ENCODE results near the gene FBP2. TPM values are rescaled to one million over a fixed set of nuclear protein-coding genes. Genes with fewer than 3 reads are reported as not detected.
A peak's percentile ranks its signal among the peaks of the same experiment; 100 is the strongest.
"Not testable (repeated sequence)": the region's sequence is repeated elsewhere in the genome, so short reads cannot be mapped to it uniquely, and the experiment has no call there.

Gene FBP2
- total RNA-seq, 1 donor from 2014 or later, result not detected

DNA sequence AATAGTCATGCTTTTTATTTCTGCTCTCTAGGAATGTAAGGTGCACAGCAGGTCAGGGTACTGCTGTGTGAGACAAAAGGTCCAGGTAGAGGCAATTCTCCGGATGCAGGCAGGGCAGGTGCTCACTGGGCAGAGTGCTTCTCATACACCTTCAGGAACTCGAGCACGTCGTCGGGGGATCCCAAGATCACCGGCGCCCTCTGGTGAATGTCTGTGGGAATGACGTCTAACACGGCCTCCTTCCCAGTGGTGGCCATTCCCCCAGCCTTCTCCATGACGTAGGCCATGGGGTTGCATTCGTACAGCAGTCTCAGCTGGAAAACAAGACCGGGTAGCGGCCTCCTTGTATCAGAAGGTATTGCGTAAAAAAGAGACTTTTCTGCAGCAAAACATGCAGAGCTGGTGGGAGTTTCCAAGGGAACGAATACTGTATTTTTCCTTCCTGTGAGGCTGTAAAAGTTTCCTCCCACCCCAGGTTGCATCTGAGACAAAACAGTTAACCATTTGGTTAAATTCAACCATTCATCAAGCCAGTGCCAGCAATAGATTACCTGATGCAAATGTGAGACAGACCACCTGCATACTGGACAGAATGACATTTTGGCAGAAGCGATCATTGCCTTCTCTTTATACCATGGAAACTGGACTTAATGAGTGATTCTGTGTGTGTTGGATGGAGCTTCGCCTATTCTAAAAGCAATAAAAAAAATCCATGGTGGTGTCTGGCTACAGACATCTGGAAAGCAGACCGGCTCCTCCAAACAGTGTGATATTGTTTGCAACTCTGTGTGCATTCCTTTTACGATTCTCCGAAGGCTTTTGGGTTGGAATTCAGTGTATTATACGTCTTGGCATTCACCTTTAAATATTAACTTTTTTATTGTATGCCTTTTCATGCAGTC, 9.9 kb upstream of the FBP2 start:
- DNase-seq (ENCODE audit: low read depth) (peak; percentile 47), FAIRE-seq (no peak)
- no peaks in the 10 kb centered on the region for H3K36me3 ChIP-seq (ENCODE audit: control insufficient read depth, insufficient read depth, low read length)
- peaks cover 2% of the 10 kb centered on the region for H3K27me3 ChIP-seq (ENCODE audit: control insufficient read depth, insufficient read depth, low read length)
- TF ChIP-seq, protein P1, sequence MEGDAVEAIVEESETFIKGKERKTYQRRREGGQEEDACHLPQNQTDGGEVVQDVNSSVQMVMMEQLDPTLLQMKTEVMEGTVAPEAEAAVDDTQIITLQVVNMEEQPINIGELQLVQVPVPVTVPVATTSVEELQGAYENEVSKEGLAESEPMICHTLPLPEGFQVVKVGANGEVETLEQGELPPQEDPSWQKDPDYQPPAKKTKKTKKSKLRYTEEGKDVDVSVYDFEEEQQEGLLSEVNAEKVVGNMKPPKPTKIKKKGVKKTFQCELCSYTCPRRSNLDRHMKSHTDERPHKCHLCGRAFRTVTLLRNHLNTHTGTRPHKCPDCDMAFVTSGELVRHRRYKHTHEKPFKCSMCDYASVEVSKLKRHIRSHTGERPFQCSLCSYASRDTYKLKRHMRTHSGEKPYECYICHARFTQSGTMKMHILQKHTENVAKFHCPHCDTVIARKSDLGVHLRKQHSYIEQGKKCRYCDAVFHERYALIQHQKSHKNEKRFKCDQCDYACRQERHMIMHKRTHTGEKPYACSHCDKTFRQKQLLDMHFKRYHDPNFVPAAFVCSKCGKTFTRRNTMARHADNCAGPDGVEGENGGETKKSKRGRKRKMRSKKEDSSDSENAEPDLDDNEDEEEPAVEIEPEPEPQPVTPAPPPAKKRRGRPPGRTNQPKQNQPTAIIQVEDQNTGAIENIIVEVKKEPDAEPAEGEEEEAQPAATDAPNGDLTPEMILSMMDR (IDR thresholded peaks at IDR 0.05; ENCODE audit: insufficient read depth, low read length, severe bottlenecking), result peak; percentile 87
- H3K4me3 ChIP-seq (ENCODE audit: low read depth, low read length), result no peak overlapping the region

DNA sequence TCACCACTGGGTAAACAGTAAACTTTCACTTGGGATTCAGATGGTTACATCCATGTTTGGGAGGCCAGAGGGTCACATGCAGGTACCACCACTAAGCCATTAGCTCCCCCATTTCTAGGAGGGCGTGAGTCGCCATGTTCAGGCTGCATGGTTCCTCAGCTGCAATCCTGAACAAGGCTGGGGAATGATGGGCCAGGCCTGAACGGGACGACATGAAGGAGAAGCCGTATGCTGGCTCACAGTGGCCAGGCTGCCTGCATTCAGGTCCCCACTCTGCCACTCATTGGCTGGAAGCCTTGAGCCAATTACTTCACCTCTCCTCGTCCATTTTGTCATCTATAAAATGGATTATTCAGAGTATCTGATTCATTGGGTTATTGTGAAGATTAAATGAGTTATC, 9.0 kb upstream of the FBP2 start:
- Histone ChIP-seq H3K4me3 (ENCODE audit: low read depth, low read length) (no peak overlapping the region), H3K27me3 (ENCODE audit: control insufficient read depth, insufficient read depth, low read length) (peaks cover 2% of the 10 kb centered on the region), H3K36me3 (ENCODE audit: control insufficient read depth, insufficient read depth, low read length) (no peaks in the 10 kb centered on the region)
- FAIRE-seq (no peak), DNase-seq (ENCODE audit: low read depth) (no peak)
- TF ChIP-seq, protein P1 (IDR thresholded peaks at IDR 0.05; ENCODE audit: insufficient read depth, low read length, severe bottlenecking), result no peak

DNA sequence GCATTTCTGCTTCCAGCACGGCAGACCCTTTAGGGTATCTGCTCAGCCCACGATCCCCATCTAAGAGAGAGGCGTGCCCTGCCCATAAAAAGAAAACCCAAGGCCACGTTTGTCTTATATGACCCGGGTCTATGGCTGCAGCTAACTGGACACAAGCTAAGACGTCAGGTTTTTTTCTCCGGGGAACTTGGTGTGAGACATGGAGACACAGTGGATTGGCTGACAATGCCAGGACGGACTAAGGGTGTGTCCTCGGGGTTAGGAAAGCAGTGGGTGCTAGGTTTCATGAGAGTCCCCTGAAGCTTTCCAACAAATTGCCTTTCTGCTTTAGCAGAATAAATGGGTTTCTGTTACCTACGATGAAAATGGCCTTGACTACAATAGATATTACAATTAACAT, 7.1 kb upstream of the FBP2 start:
- no peak for FAIRE-seq
- H3K27me3 ChIP-seq (ENCODE audit: control insufficient read depth, insufficient read depth, low read length), result peaks cover 1% of the 10 kb centered on the region

DNA sequence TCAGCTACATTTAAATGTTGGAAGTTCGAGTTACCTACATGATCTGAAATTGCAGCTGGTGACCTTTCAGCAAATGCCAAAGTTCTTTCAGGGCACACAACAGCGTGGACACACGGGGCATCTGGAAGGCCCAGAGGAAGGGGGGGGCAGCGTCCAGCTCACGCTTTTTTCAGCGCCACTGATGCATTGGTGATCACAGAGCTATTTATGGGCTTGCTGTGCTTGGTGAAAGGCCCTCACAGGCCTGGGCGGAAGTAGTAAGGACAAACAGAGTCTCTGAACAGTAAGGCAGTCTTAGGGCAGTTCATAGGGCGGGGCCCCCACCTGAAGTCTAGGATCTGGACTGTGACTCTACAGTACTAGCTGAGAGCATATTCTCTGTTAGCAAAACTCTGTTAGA, 6.6 kb upstream of the FBP2 start:
- DNase-seq (ENCODE audit: low read depth) (no peak), FAIRE-seq (no peak)
- Histone ChIP-seq H3K27me3 (ENCODE audit: control insufficient read depth, insufficient read depth, low read length) (peaks cover 1% of the 10 kb centered on the region), H3K4me3 (ENCODE audit: low read depth, low read length) (no peak overlapping the region), H3K36me3 (ENCODE audit: control insufficient read depth, insufficient read depth, low read length) (no peaks in the 10 kb centered on the region)
- TF ChIP-seq, protein P1 (IDR thresholded peaks at IDR 0.05; ENCODE audit: insufficient read depth, low read length, severe bottlenecking), result no peak

More for the DNA sequence above, 7.1 kb upstream of the FBP2 start:
- no peak overlapping the region for H3K4me3 ChIP-seq (ENCODE audit: low read depth, low read length)
- TF ChIP-seq, protein P1 (IDR thresholded peaks at IDR 0.05; ENCODE audit: insufficient read depth, low read length, severe bottlenecking), result no peak
- no peaks in the 10 kb centered on the region for H3K36me3 ChIP-seq (ENCODE audit: control insufficient read depth, insufficient read depth, low read length)
- DNase-seq (ENCODE audit: low read depth), result no peak

DNA sequence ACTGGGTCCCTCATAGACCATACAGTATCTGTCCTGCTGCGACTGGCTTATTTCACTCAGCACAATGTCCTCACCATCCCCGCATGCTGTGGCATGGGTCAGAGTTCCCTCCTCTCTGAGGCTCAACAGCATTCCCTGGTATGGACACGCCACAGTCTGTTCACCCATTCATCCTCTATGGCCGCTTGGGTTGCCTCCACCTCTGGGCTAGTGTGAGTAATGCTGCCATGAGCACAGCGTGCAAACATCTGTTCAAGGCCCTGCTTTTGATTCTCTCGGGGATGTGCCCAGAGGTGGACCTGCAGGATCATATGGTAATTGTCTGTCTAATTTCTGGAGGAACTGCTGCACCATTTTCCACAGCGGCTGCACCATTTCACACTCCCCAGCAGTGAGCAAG, 5.5 kb upstream of the FBP2 start:
- H3K36me3 ChIP-seq (ENCODE audit: control insufficient read depth, insufficient read depth, low read length), result no peaks in the 10 kb centered on the region
- DNase-seq (ENCODE audit: low read depth) (no peak), FAIRE-seq (no peak)
- TF ChIP-seq, protein P1 (IDR thresholded peaks at IDR 0.05; ENCODE audit: insufficient read depth, low read length, severe bottlenecking), result no peak
- H3K4me3 ChIP-seq (ENCODE audit: low read depth, low read length), result no peak overlapping the region
- peaks cover 1% of the 10 kb centered on the region for H3K27me3 ChIP-seq (ENCODE audit: control insufficient read depth, insufficient read depth, low read length)

DNA sequence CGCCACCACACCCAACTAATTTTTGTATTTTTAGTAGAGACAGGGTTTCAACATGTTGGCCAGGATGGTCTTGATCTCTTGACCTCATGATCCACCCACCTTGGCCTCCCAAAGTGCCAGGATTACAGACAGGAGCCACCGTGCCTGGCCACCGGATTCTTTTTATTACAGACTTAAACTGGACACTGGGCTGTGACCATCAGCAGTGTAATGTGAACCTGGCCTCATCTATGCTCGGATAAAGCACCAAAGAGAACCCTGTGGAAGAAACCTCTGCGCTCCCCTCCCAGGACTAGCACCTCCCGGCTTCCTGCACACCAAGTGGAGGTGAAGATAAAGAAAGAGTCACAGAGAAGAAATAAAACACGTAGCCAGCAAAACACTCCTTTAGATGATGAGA, 941 bp downstream of the FBP2 start:
- not testable (repeated sequence) for H3K27me3 ChIP-seq (ENCODE audit: control insufficient read depth, insufficient read depth, low read length); H3K4me3 ChIP-seq (ENCODE audit: low read depth, low read length); FAIRE-seq; DNase-seq (ENCODE audit: low read depth); H3K36me3 ChIP-seq (ENCODE audit: control insufficient read depth, insufficient read depth, low read length)
